Panc1 (cell line): ENCODE results near the gene NECTIN4.

Experiments
- CTCF ChIP-seq: fragments of 450-650 bp; IDR thresholded peaks from 2 replicates; pipeline ENCODE4 v1.5.1; 2017; ENCODE audit warnings: mild to moderate bottlenecking
- POLR2AphosphoS5 ChIP-seq: IDR thresholded peaks from 2 replicates; pipeline ENCODE4 v1.6.1; 2012; ENCODE audit warnings: mild to moderate bottlenecking, low read depth, low read length, moderate library complexity
- REST ChIP-seq, 2 experiments: IDR thresholded peaks; 2 replicates each; pipeline ENCODE4 v1.6.1; 2011 to 2012; ENCODE audit warnings: low read depth in 2 of 2, control low read depth in 1 of 2, low read length in 1 of 2, mild to moderate bottlenecking in 1 of 2, moderate library complexity in 1 of 2; ENCODE audit not compliant: insufficient read depth in 1 of 2
- SIN3A ChIP-seq: IDR thresholded peaks from 2 replicates; pipeline ENCODE4 v1.6.1; 2012; ENCODE audit warnings: low read depth, mild to moderate bottlenecking, low read length, moderate library complexity, borderline replicate concordance; ENCODE audit not compliant: insufficient read depth
- TCF7L2 ChIP-seq: IDR thresholded peaks from 2 replicates; pipeline ENCODE4 v1.6.1; 2011; ENCODE audit warnings: mild to moderate bottlenecking, low read depth, low read length, inconsistent platforms

GRCh38 chr1:161076410-161076809 is 12.9 kb downstream of the NECTIN4 start:
- TF ChIP-seq CTCF (no peak), SIN3A (no peak), POLR2AphosphoS5 (no peak), TCF7L2 (no peak), REST (IDR thresholded peaks at IDR 0.05; ENCODE audit: insufficient read depth in 1 of 2, low read depth in 2 of 2, low read length in 1 of 2) (no peak)
